Measurements from ENCODE around the gene AGBL4.

GRCh38 chr1:49252917-49253316 is 770.8 kb downstream of the AGBL4 start:
- no peak for TF ChIP-seq POLR2AphosphoS5 (IDR thresholded peaks at IDR 0.05; ENCODE audit: low read depth, low read length)
- TF ChIP-seq SPI1 (IDR thresholded peaks at IDR 0.05; ENCODE audit: low read depth, low read length): no peak
- TF ChIP-seq POLR2A (IDR thresholded peaks at IDR 0.05; ENCODE audit: low read depth, low read length): no peak
- no peak for TF ChIP-seq TAF1 (IDR thresholded peaks at IDR 0.05; ENCODE audit: low read depth, low read length)
